Omental fat pad (tissue), 4 donors: ENCODE measurements around the gene EDEM3. TPM values are rescaled to one million over a fixed set of nuclear protein-coding genes. Genes with fewer than 3 reads are reported as not detected.
"Not testable (repeated sequence)": the region's sequence is repeated elsewhere in the genome, so short reads cannot be mapped to it uniquely, and the experiment has no call there.

Source experiments
- ATAC-seq: fragments of 150-250 bp; one replicate; pipeline ENCODE4 v1.9.1; 2016; ENCODE audit warnings: mild to moderate bottlenecking, moderate library complexity; ENCODE audit not compliant: low FRiP score
- DNase-seq: peaks from one replicate; pipeline ENCODE4 v3.0.0-alpha.2; 2019; ENCODE audit warnings: low spot score
- CTCF ChIP-seq, 3 donors: fragments of 450-650 bp; IDR thresholded peaks; one replicate each; pipeline ENCODE4 v1.5.1; 2016 to 2017; ENCODE audit warnings: antibody characterized with exemption in 3 of 3, mild to moderate bottlenecking in 3 of 3, moderate library complexity in 2 of 3
- total RNA-seq, 4 donors: library from RNA; depleted of rRNA; stranded (reverse); fragments of >200 nt; gene quantifications; one replicate each; pipeline ENCODE4 v1.1.0, GENCODE V29; 2016

The EDEM3 gene
- total RNA-seq, 4 donors from 2014 or later: 33.5 to 72.5 (median 40.9) TPM

GRCh38 chr1:184785529-184785928 is 30.9 kb upstream of the EDEM3 start:
- ATAC-seq (no peak), DNase-seq (no peak)
- TF ChIP-seq CTCF (IDR thresholded peaks at IDR 0.05): no peak

GRCh38 chr1:184783723-184784122 is 29.1 kb upstream of the EDEM3 start:
- not testable (repeated sequence) for ATAC-seq, DNase-seq

- no peak for ATAC-seq
- no peak for TF ChIP-seq CTCF (IDR thresholded peaks at IDR 0.05)
Measured at GRCh38 chr1:184781941-184782340, 27.3 kb upstream of the EDEM3 start.

GRCh38 chr1:184775885-184776284 is 21.2 kb upstream of the EDEM3 start:
- no peak for DNase-seq
- no peak for ATAC-seq
- TF ChIP-seq CTCF (IDR thresholded peaks at IDR 0.05): no peak

More at GRCh38 chr1:184781941-184782340, 27.3 kb upstream of the EDEM3 start:
- DNase-seq: no peak

GRCh38 chr1:184775329-184775728 is 20.7 kb upstream of the EDEM3 start:
- TF ChIP-seq CTCF (IDR thresholded peaks at IDR 0.05): no peak
- ATAC-seq (no peak), DNase-seq (no peak)

- ATAC-seq (no peak), DNase-seq (no peak)
- no peak for TF ChIP-seq CTCF (IDR thresholded peaks at IDR 0.05)
Measured at GRCh38 chr1:184773762-184774320, 19.2 kb upstream of the EDEM3 start.

- no peak for ATAC-seq
- no peak for DNase-seq
- no peak for TF ChIP-seq CTCF (IDR thresholded peaks at IDR 0.05)
Measured at GRCh38 chr1:184771190-184771691, 16.6 kb upstream of the EDEM3 start.
